ENCODE data around the gene RPS2.

GRCh38 chr16:1975432-1976215 lies 11.0 kb upstream of the RPS2 start:
- TF ChIP-seq CTCF (IDR thresholded peaks at IDR 0.05): no peak
- no peak for TF ChIP-seq POLR2A (IDR thresholded peaks at IDR 0.05)

All from lower leg skin (tissue), 3 donors.